ENCODE results near the gene AFF3. TPM values are rescaled to one million over a fixed set of nuclear protein-coding genes. Genes with fewer than 3 reads are reported as not detected.

Gene AFF3
- total RNA-seq, 4 donors from 2014 or later = 3.1 to 5.0 (median 3.7) TPM

DNA sequence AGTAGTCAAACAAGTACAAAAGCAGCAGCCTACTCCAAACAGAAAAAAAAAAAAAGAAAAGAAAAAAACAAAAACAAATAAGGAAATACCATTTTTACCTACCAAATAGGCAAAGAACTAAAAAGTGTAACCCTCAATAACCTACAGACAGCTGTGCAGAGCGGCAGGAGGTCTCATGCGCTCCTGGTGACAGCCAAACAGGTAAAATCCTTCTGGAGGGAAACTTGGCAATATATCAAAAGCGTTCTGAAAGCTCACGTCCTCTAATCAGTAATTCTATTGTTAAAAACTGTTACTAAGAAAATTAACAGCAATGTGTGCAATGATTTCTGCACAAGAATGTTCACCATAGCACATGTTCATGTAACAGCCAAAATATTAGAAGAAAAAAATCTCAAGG lies 105.6 kb downstream of the AFF3 start:
- no peak for DNase-seq (ENCODE audit: low spot score in 2 of 2)
- no peaks in the 10 kb centered on the region for H3K4me1 ChIP-seq
- H3K27me3 ChIP-seq = no peaks in the 10 kb centered on the region
- no peaks in the 10 kb centered on the region for H3K36me3 ChIP-seq
- H3K4me3 ChIP-seq = no peak overlapping the region
- WGBS = 42% methylated on average over 4 of the region's 4 CpGs
- no peak for TF ChIP-seq POLR2A (IDR thresholded peaks at IDR 0.05)
- TF ChIP-seq EP300 (IDR thresholded peaks at IDR 0.05) = no peak
- TF ChIP-seq POLR2AphosphoS5 (IDR thresholded peaks at IDR 0.05) = no peak
- TF ChIP-seq, protein P1, sequence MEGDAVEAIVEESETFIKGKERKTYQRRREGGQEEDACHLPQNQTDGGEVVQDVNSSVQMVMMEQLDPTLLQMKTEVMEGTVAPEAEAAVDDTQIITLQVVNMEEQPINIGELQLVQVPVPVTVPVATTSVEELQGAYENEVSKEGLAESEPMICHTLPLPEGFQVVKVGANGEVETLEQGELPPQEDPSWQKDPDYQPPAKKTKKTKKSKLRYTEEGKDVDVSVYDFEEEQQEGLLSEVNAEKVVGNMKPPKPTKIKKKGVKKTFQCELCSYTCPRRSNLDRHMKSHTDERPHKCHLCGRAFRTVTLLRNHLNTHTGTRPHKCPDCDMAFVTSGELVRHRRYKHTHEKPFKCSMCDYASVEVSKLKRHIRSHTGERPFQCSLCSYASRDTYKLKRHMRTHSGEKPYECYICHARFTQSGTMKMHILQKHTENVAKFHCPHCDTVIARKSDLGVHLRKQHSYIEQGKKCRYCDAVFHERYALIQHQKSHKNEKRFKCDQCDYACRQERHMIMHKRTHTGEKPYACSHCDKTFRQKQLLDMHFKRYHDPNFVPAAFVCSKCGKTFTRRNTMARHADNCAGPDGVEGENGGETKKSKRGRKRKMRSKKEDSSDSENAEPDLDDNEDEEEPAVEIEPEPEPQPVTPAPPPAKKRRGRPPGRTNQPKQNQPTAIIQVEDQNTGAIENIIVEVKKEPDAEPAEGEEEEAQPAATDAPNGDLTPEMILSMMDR (IDR thresholded peaks at IDR 0.05) = no peak
- H3K9me3 ChIP-seq = no peaks in the 10 kb centered on the region
- H3K27ac ChIP-seq = no peak overlapping the region

DNA sequence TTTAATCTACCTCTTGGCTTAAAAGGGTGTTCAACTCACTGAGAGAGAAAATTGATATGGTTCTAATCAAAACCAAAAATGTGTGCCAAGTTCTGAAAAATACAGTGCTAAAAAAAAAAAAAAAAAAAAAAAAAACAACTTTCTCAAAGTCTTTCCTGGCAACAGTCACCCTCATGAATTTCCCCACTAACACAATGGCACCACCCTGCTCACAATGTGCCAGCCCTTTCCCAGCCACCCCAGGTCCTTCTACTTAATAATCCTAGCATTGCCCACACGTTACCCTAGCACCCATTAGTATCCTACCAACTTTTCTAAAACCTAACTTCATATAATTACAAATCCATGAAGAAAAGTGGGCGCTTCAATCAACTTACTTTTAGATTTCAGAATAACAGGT lies 106.4 kb downstream of the AFF3 start:
- DNase-seq (ENCODE audit: low spot score in 2 of 2) = no peak
- H3K27ac ChIP-seq = no peak overlapping the region
- H3K4me1 ChIP-seq = no peaks in the 10 kb centered on the region
- no peaks in the 10 kb centered on the region for H3K36me3 ChIP-seq
- no peak overlapping the region for H3K4me3 ChIP-seq
- TF ChIP-seq, protein P1 (IDR thresholded peaks at IDR 0.05) = no peak
- no peak for TF ChIP-seq POLR2A (IDR thresholded peaks at IDR 0.05)
- TF ChIP-seq POLR2AphosphoS5 (IDR thresholded peaks at IDR 0.05) = no peak
- TF ChIP-seq EP300 (IDR thresholded peaks at IDR 0.05) = no peak
- 80% methylated on average over 2 of the region's 2 CpGs for WGBS
- no peaks in the 10 kb centered on the region for H3K27me3 ChIP-seq
- no peaks in the 10 kb centered on the region for H3K9me3 ChIP-seq

DNA sequence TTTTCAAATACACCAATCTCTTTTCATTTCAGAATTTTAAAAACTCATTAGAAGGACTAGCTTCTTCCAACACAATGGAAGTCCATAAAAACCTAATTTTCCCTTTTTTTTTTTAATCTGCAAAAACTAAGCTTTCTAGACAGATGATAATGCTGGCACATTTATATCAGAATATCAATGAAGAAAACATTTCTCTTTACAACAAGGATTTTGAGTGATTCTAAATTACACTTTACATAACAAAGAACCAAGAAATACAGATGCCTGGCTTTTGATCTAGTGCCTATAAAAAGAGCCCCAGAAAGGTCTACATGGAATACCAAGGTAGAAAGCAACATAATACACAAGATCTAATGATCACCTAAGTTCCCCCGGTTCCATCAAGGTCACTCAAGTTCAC lies 108.0 kb downstream of the AFF3 start:
- Histone ChIP-seq H3K27ac (no peak overlapping the region), H3K4me3 (no peak overlapping the region), H3K27me3 (no peaks in the 10 kb centered on the region), H3K4me1 (no peaks in the 10 kb centered on the region), H3K9me3 (no peaks in the 10 kb centered on the region), H3K36me3 (no peaks in the 10 kb centered on the region)
- WGBS = 91% methylated on average over 1 of the region's 1 CpG
- TF ChIP-seq POLR2A (IDR thresholded peaks at IDR 0.05) = no peak
- no peak for TF ChIP-seq POLR2AphosphoS5 (IDR thresholded peaks at IDR 0.05)
- TF ChIP-seq, protein P1 (IDR thresholded peaks at IDR 0.05) = no peak
- TF ChIP-seq EP300 (IDR thresholded peaks at IDR 0.05) = no peak
- DNase-seq (ENCODE audit: low spot score in 2 of 2) = no peak

DNA sequence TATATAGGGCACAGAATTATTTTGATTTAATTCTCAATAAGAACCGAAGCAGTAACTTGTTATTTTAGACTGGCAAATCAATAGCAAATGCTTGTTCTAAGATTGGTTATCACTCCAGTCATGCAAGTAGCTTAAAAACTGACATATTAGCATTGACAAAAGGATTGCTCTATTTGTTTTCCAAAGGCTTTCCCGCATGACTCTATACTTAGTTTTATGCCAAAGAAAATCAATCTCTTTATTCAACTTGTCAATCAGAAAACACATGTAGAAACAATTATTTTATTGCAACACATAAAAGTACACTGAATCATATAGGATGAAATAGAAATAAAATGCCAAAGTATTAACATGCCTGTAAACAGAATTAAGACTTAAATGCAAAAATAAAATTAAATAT lies 108.4 kb downstream of the AFF3 start:
- WGBS = 68% methylated on average over 2 of the region's 2 CpGs

DNA sequence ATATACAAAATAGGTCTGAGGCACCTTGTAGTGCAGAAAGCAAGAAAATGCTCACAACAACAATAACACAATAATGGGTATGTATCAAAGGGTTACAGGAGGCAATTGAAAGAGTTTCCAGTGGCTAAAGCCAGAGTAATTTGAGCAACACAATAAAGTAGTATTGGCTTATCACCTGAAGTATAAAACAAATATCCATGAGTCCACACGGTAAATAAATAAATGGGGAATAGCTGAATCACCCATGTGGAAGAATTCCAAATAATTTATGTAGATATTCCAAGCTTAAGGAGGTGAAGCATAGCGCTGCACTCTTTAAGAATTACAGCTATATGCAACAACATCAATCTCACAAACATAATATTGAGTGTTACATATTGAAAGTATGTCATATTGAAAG lies 110.8 kb downstream of the AFF3 start:
- H3K9me3 ChIP-seq = no peaks in the 10 kb centered on the region
- 80% methylated on average over 2 of the region's 2 CpGs for WGBS
- DNase-seq (ENCODE audit: low spot score in 2 of 2) = no peak

More for the DNA sequence above, 108.4 kb downstream of the AFF3 start:
- no peak for DNase-seq (ENCODE audit: low spot score in 2 of 2)
- no peaks in the 10 kb centered on the region for H3K9me3 ChIP-seq
- H3K4me1 ChIP-seq = no peaks in the 10 kb centered on the region
- no peak overlapping the region for H3K4me3 ChIP-seq
- TF ChIP-seq, protein P1 (IDR thresholded peaks at IDR 0.05) = no peak
- TF ChIP-seq POLR2AphosphoS5 (IDR thresholded peaks at IDR 0.05) (no peak), EP300 (IDR thresholded peaks at IDR 0.05) (no peak), POLR2A (IDR thresholded peaks at IDR 0.05) (no peak)
- H3K27me3 ChIP-seq = no peaks in the 10 kb centered on the region
- no peak overlapping the region for H3K27ac ChIP-seq
- H3K36me3 ChIP-seq = no peaks in the 10 kb centered on the region

More for the DNA sequence above, 110.8 kb downstream of the AFF3 start:
- Histone ChIP-seq H3K4me3 (no peak overlapping the region), H3K27me3 (no peaks in the 10 kb centered on the region), H3K36me3 (no peaks in the 10 kb centered on the region), H3K4me1 (no peaks in the 10 kb centered on the region), H3K27ac (no peak overlapping the region)
- no peak for TF ChIP-seq POLR2A (IDR thresholded peaks at IDR 0.05)
- TF ChIP-seq EP300 (IDR thresholded peaks at IDR 0.05) = no peak
- TF ChIP-seq POLR2AphosphoS5 (IDR thresholded peaks at IDR 0.05) = no peak
- TF ChIP-seq, protein P1 (IDR thresholded peaks at IDR 0.05) = no peak
